ENCODE measurements around the gene STAP2. TPM values are rescaled to one million over a fixed set of nuclear protein-coding genes. Genes with fewer than 3 reads are reported as not detected.
"Not testable (repeated sequence)": the region's sequence is repeated elsewhere in the genome, so short reads cannot be mapped to it uniquely, and the experiment has no call there.

The STAP2 gene
- polyA plus RNA-seq, 1 donor (not counting 4 experiments of a cell fraction or from before 2014, with no cell fraction given), result 60.0 TPM

GRCh38 chr19:4350111-4350510 lies 11.5 kb upstream of the STAP2 start:
- Histone ChIP-seq H2AFZ (ENCODE audit: control insufficient read depth, low read length) (no peak overlapping the region), H3K4me2 (ENCODE audit: control insufficient read depth, extremely low read depth, insufficient read depth, low read depth, low read length) (no peak overlapping the region), H3K9me3 (ENCODE audit: control insufficient read depth, low read depth, low read length) (no peaks in the 10 kb centered on the region), H3K27ac (ENCODE audit: control insufficient read depth, insufficient read depth, low read length) (no peak overlapping the region), H4K20me1 (ENCODE audit: control insufficient read depth, extremely low read depth, insufficient read depth, low read length) (no peaks in the 10 kb centered on the region), H3K9me1 (ENCODE audit: control insufficient read depth, extremely low read depth, insufficient read depth, low read length) (no peaks in the 10 kb centered on the region), H3K36me3 (ENCODE audit: control insufficient read depth in 2 of 2, extremely low read depth in 1 of 2, insufficient read depth in 2 of 2, low read length in 2 of 2) (peaks cover 0 to 2% of the 10 kb centered on the region in 2 experiments), H3K79me2 (ENCODE audit: control insufficient read depth, insufficient read depth, low read length) (no peaks in the 10 kb centered on the region), H3K4me3 (ENCODE audit: control insufficient read depth in 2 of 3, extremely low read depth in 1 of 3, insufficient read depth in 2 of 3, low read depth in 1 of 3, low read length in 3 of 3) (no peak overlapping the region), H3K9ac (ENCODE audit: control insufficient read depth, extremely low read depth, insufficient read depth, low read length) (no peak overlapping the region), H3K4me1 (ENCODE audit: control insufficient read depth, extremely low read depth, insufficient read depth, low read length) (no peaks in the 10 kb centered on the region), H3K27me3 (ENCODE audit: control insufficient read depth, extremely low read depth, insufficient read depth, low read length) (no peaks in the 10 kb centered on the region)
- DNase-seq (ENCODE audit: low read depth, low spot score), result no peak
- TF ChIP-seq CTCF (optimal IDR thresholded peaks at IDR 0.05 in 1 of 3, IDR thresholded peaks at IDR 0.05 in 1 of 3, conservative IDR thresholded peaks at IDR 0.05 in 1 of 3; ENCODE audit: extremely low read depth in 1 of 3, insufficient read depth in 2 of 3, low read length in 3 of 3) (no peak), EZH2 (IDR thresholded peaks at IDR 0.05; ENCODE audit: low read length) (no peak)
- dilution Hi-C loops (cut with MboI; ENCODE audit: extremely low pct_ligation_motif_present, low sequenced_read_pairs), result no loop called here
- FAIRE-seq, result no peak

GRCh38 chr19:4349225-4349624 lies 10.6 kb upstream of the STAP2 start:
- H3K9ac ChIP-seq (ENCODE audit: control insufficient read depth, extremely low read depth, insufficient read depth, low read length); H3K4me2 ChIP-seq (ENCODE audit: control insufficient read depth, extremely low read depth, insufficient read depth, low read depth, low read length); FAIRE-seq; H3K36me3 ChIP-seq (ENCODE audit: control insufficient read depth in 2 of 2, extremely low read depth in 1 of 2, insufficient read depth in 2 of 2, low read length in 2 of 2); H3K4me1 ChIP-seq (ENCODE audit: control insufficient read depth, extremely low read depth, insufficient read depth, low read length); dilution Hi-C loops (cut with MboI; ENCODE audit: extremely low pct_ligation_motif_present, low sequenced_read_pairs); H3K27me3 ChIP-seq (ENCODE audit: control insufficient read depth, extremely low read depth, insufficient read depth, low read length); H2AFZ ChIP-seq (ENCODE audit: control insufficient read depth, low read length); H3K79me2 ChIP-seq (ENCODE audit: control insufficient read depth, insufficient read depth, low read length); DNase-seq (ENCODE audit: low read depth, low spot score); H3K9me1 ChIP-seq (ENCODE audit: control insufficient read depth, extremely low read depth, insufficient read depth, low read length); H3K9me3 ChIP-seq (ENCODE audit: control insufficient read depth, low read depth, low read length); H3K27ac ChIP-seq (ENCODE audit: control insufficient read depth, insufficient read depth, low read length); H3K4me3 ChIP-seq (ENCODE audit: control insufficient read depth in 2 of 3, extremely low read depth in 1 of 3, insufficient read depth in 2 of 3, low read depth in 1 of 3, low read length in 3 of 3); H4K20me1 ChIP-seq (ENCODE audit: control insufficient read depth, extremely low read depth, insufficient read depth, low read length): not testable (repeated sequence)

- dilution Hi-C loops (cut with MboI; ENCODE audit: extremely low pct_ligation_motif_present, low sequenced_read_pairs), result no loop called here
- H3K36me3 ChIP-seq (ENCODE audit: control insufficient read depth in 2 of 2, extremely low read depth in 1 of 2, insufficient read depth in 2 of 2, low read length in 2 of 2), result peaks cover 0 to 2% of the 10 kb centered on the region in 2 experiments
- H3K79me2 ChIP-seq (ENCODE audit: control insufficient read depth, insufficient read depth, low read length), result no peaks in the 10 kb centered on the region
- TF ChIP-seq EZH2 (IDR thresholded peaks at IDR 0.05; ENCODE audit: low read length) (no peak), CTCF (optimal IDR thresholded peaks at IDR 0.05 in 1 of 3, IDR thresholded peaks at IDR 0.05 in 1 of 3, conservative IDR thresholded peaks at IDR 0.05 in 1 of 3; ENCODE audit: extremely low read depth in 1 of 3, insufficient read depth in 2 of 3, low read length in 3 of 3) (no peak)
- H3K4me1 ChIP-seq (ENCODE audit: control insufficient read depth, extremely low read depth, insufficient read depth, low read length), result peaks cover 10% of the 10 kb centered on the region
- no peak for DNase-seq (ENCODE audit: low read depth, low spot score)
- H3K27ac ChIP-seq (ENCODE audit: control insufficient read depth, insufficient read depth, low read length), result no peak overlapping the region
- no peaks in the 10 kb centered on the region for H3K9me3 ChIP-seq (ENCODE audit: control insufficient read depth, low read depth, low read length)
- no peak overlapping the region for H3K4me3 ChIP-seq (ENCODE audit: control insufficient read depth in 2 of 3, extremely low read depth in 1 of 3, insufficient read depth in 2 of 3, low read depth in 1 of 3, low read length in 3 of 3)
- H2AFZ ChIP-seq (ENCODE audit: control insufficient read depth, low read length), result no peak overlapping the region
- H3K27me3 ChIP-seq (ENCODE audit: control insufficient read depth, extremely low read depth, insufficient read depth, low read length), result no peaks in the 10 kb centered on the region
- no peaks in the 10 kb centered on the region for H4K20me1 ChIP-seq (ENCODE audit: control insufficient read depth, extremely low read depth, insufficient read depth, low read length)
- no peak for FAIRE-seq
- no peaks in the 10 kb centered on the region for H3K9me1 ChIP-seq (ENCODE audit: control insufficient read depth, extremely low read depth, insufficient read depth, low read length)
- no peak overlapping the region for H3K4me2 ChIP-seq (ENCODE audit: control insufficient read depth, extremely low read depth, insufficient read depth, low read depth, low read length)
- no peak overlapping the region for H3K9ac ChIP-seq (ENCODE audit: control insufficient read depth, extremely low read depth, insufficient read depth, low read length)
Observed at GRCh38 chr19:4347521-4347920, 8.9 kb upstream of the STAP2 start.
